Suppressor macrophage treated with lipopolysaccharide for 1 hour (primary cell): Measurements from ENCODE around the gene IFITM2.
"Not testable (repeated sequence)": the region's sequence is repeated elsewhere in the genome, so short reads cannot be mapped to it uniquely, and the experiment has no call there.

Experiments
- DNase-seq, 3 donors: peaks; one replicate each; pipeline ENCODE4 v3.0.0-alpha.2; 2020 to 2022

IFITM2 gene

DNA sequence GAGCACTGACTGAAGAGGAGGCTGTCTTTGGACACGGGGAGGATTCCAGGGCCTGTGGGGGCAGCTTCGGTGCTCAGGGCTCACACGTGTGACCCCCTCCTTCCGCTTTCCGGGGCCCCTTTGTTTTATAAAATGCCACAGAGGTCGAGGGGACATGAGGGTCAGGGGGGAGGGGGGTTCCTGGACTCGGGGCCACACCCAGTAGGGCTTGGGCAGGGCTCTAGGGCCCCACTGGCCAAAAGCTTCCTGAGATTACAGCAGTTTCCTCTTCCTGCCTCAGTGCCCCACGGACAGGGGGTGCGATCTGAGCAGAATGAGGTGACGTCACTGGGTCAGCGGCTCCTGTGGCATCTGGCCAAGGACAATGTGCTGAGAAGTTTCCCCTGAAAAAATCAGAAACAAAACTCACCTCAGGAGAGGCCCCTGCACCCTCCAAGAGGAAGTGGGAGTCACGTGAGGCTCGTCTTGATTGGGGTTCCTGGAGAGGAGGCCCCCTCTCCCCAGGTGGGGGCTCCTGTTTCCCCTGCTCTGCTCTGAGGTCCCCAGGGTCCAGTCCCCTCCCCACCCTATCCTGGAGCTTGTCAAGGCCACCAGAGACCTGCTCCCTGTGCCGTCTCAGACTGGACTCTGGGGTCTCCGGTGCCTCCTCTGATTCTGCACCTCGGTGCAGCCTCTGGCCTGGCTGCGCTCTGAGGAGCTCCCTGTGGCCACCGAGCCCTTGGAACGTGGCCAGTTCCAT lies 19.4 kb downstream of the IFITM2 start:
- DNase-seq = peak; percentile 65 to 84 (median 82)

DNA sequence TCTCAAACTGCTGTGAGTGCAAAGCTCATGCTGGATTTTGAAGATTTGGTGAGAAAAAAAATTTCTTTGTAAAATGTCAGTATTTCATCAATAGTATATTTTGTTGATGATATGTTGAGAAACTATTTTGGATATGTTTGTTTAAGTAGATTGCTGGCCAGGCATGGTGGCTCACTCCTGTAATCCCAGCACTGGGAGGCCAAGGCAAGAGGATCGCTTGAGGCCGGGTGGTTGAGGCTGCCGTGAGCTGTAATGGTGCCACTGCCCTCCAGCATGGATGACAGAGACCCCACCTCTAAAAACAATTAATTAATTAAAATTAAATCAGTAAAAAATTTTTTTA lies 19.9 kb downstream of the IFITM2 start:
- no peak for DNase-seq

DNA sequence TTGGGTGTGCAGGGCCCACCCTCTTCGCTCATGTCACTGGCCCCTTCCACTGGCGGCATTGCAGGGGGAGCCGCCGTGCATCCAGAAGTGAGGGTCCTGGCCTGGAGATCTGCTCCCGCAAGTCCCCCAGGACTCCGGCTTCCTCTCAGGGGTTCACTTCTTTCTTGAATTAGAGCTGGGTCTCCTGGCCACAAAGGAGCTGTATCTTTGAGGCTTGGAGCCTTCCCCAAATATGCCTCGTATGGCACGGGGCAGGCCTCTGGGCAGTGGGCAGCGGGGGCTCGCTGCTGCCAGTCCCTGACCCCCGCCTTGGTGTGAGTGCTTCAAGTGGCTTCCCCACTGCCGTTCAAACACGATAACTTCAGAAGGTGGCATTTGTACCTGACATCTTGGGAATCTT lies 20.4 kb downstream of the IFITM2 start:
- DNase-seq = no peak

DNA sequence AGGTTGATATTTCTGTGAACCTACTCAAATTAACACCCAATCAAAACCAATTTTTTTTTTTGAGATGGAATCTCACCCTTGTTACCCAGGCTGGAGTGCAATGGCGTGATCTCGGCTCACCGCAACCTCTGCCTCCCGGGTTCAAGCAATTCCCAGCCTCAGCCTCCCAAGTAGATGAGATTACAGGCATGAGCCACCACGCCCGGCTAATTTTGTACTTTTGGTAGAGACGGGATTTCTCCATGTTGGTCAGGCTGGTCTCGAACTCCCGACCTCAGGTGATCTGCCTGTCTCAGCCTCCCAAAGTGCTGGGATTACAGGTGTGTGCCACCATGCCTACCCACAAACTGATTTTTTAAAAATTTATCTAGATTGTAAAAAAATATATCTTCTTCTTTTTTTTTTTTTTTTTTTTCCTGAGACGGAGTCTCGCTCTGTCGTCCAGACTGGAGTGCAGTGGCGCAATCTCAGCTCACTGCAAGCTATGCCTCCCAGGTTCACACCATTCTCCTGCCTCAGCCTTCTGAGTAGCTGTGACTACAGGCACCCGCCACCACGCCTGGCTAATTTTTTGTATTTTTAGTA lies 21.0 kb downstream of the IFITM2 start:
- DNase-seq = not testable (repeated sequence)

DNA sequence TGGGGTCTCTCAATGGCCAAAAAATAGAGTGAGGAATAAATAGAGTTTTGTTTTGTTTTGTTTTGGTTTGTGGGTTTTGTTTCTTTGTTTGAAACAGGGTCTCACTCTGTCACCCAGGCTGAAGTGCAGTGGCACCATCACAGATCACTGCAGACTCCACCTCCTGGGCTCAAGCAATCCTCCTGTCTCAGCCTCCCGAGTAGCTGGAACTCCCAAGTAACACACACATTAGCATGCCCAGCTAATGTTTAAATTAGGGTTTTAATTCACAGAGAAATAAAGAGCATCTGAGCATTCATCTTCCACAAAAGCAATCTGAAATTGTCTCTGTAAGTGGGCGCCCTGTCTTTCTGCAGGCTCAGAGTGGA lies 22.3 kb downstream of the IFITM2 start:
- no peak for DNase-seq

DNA sequence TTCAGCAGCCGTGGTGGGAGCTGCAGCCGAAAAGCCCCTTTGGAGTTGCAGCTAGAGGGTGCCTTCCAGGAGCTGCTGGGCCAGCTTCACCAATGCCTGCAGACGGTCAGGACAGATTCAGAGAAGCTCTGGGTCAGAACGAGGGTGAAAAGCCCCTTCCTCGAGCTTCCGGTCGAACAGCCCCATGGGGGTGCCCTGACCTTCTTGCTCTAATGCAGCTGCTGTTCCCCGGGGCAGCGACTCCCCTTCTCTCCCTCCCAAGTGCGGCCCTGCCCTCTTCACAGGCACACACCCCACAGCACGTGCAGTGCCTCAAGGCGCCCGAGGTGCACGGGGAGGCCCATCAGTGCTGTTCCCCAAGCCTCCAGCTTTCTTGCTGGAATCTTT lies 22.7 kb downstream of the IFITM2 start:
- no peak for DNase-seq

DNA sequence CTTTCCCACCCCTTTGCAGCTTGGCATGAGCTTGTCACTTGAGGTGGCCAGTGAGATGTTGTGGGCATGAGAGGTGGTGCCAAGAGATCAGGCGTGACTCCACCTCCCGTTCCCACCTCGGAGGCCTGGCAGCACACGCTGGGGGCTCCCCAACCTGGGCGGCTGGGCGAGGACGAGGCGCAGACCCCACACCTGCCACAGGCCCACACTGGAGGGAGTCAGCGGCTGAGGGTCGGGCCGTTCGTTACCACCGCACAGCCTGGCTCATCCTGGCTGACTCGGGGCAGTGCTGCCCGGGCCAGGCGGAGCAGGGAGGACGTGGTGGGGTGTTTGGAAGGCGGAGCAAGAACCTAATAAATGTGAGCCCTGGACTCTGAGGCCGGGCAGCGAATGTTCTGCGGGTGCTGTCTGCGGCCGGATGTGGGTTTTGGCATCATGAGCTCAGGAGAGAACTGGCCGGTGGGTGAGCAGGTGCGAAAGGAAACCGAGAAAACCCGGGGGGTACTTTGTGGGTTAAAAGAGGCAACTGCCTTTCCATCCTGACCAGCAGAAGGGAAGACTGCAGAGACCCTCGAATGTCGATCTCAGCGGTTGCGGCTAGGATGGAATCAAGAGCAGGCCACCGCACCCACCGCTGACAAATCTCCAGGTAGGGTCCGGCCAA lies 23.2 kb downstream of the IFITM2 start:
- no peak for DNase-seq

DNA sequence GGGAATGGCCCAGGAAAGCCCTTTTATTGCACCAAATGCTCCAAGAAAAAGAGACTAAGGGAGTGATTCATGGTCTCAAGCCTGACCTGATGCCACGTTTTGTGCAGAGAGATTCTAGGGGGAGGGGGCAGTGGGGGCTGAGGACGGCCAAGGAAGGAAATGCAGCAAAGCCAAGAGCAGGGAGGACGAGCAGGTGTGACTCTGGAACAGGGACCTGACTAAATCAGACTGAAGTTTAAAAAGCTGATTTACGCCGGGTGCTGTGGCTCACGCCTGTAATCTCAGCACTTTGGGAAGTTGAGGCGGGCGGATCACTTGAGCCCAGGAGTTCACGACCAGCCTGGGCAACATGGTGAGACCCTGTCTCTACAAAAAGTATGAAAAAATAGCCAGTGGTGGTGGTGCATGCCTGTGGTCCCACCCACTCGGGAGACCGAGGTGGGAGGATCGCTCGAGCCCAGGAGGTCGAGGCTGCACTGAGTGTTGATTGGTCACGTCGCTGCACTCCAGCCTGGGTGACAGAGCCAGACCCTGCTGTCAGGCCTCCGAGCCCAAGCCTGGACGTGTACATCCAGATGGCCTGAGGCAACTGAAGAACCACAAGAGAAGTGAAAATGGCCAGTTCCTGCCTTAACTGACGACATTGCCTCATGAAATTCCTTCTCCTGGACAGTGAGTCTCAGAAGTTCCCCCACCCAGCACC lies 23.9 kb downstream of the IFITM2 start:
- DNase-seq = no peak

DNA sequence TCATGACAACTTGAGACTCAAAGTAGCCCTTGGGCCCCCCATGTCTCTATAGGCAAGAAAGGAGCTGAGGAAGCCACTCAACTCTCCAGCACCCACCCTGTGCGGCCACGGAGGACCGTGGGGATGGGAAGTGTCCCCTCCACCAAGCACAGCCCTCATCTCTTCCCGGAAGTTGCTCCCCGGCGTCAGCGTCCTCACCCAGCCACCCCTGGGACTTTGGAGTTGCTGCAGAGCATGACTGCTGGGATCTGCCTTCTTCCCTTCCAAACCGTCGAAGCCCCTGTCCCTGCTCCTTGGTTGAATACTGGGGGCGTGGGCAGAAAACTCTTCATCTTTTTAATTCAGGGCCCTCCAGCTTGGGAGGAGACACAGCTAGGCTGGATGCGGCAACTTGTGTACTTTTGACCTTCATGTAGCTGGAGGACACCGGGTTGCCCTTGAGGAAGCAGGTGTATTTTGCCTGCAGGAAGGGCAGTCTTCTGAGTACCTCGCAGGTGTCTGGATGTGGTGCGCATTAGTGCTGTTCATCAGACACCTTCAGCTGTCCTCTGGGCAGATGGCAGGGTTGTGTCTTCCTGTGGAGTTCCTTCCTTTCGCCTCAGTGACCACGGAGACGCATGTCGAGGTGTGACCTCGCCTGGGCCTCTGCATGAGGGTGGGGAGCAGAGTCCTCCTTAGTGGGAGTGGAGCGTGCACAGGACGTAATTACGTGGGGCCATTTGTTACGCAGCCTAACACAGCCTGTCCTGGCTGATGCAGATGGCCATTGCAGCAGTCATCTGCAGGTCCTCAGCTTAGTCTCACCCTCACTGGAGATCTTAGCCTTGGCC lies 25.2 kb downstream of the IFITM2 start:
- DNase-seq = no peak

DNA sequence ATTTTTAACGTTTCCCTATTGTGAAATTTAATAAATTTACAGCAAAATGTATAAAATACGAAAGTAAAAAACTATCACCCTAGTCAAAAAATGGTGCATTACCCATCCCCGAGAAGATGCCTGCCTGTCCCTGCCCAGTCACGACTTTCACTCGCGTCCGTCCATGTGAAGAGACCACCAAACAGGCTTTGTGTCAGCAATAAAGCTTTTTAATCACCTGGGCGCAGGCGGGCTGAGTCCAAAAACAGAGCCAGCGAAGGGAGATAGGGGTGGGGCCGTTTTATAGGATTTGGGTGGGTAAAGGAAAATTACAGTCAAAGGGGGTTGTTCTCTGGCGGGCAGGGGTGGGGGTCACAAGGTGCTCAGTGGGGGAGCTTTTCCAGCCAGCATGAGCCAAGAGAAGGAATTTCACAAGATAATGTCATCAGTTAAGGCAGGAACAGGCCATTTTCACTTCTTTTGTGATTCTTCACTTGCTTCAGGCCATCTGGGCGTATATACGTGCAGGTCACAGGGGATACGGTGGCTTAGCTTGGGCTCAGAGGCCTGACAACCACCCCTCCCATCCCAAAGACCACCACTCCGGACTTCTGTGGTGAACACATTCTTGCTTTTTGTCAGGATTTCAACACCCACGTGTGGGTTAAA lies 26.1 kb downstream of the IFITM2 start:
- not testable (repeated sequence) for DNase-seq

DNA sequence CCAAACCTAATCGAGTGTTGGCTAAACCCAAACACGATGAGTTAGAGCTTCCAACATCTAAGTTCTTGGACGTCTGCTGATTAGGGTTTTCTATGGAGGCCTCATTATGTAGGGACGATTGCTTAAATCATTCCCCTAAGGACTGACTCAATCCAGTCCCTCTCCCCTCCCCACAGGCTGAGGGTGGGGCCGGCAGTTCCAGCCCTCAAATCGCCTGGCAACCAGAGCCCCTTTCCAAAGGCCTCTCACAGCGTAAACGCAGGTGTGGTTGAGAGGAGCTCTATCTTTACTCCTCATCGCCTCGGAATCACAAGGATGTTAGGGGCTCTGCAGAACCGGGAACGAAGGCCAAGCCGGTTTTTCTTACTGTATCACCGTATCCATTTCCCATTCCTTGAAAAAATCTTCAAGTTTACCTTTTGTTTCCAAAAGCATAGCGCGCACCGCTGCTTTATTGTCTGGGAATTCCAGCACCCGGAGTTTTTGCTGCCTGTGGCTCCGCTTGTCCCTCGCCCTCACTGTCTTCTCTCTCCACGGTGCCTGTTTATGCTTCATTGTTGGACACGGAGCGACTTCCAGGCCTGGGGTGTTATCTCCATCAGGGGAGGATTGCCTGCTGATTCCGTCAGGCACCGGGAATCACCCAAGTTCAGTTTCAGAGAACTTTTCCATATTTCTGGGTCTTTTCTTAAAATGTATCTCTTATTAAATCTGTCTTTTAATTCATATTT lies 26.8 kb downstream of the IFITM2 start:
- no peak for DNase-seq

DNA sequence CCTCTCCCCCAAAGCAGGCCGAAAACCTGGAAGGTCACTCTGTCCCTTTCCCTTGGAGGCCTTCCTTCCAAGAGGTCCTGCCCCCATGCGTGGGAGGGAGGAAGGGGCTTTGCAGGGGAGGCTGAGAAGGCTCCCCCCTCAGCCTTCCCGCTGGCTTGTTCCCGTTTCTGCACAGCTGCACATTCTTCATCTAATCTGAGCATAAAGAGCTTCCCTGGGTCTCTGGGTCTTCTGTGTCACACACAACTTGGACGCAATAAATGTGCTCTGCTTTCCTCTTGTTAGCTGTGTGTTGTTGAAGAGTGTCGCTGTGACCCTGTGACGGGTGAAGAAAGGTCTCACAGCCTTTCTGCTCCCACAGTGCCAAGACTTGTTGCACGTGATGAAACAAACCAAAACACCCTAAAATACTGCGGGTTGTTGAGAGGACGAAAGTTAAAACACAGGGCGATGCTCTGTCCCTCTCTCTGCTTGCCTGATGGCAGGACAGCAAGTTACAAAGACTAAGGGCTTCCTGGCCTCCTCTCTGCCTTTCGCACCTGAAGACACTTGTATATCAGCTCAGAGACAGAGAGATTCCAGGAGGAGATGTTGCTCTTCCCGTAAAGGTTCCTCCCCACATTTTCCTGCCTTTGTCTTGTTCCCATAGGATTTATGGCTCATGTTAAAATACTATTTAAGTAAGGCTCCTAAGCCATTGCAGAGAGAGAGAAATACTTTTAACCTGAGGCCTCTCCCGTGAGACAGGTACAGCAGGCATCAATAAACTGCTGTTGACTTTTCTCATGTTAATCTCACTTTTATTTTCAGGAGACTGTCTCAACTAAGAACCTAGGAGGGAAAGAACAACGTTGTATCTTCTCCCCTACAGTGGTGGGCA lies 28.4 kb downstream of the IFITM2 start:
- DNase-seq = peak; percentile 51 to 70 (median 54)

DNA sequence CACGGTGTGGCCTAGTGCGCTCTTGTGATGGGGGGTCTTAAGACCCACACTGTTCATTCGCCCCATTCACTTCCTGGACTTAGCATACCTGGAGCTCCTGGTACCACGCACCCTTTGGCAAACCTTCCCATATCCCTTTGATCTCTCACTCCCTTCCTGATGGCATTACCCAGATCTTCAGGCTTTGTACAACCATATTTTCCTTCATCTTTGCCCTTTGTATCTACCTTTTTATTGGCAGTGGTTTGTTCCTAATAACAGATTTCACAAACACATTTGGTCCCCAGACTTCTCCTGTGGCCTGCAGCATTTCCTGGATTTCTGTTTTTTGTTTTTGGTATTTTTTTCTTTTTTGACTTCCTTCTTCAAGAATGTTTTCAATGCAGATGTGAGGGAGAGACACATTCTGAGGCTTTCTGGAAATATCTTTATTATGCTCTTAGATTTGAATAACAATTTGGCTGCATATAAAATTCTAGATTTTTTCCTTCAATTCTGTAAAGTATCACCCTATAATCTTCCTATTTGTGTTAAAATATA lies 29.1 kb downstream of the IFITM2 start:
- DNase-seq = no peak

DNA sequence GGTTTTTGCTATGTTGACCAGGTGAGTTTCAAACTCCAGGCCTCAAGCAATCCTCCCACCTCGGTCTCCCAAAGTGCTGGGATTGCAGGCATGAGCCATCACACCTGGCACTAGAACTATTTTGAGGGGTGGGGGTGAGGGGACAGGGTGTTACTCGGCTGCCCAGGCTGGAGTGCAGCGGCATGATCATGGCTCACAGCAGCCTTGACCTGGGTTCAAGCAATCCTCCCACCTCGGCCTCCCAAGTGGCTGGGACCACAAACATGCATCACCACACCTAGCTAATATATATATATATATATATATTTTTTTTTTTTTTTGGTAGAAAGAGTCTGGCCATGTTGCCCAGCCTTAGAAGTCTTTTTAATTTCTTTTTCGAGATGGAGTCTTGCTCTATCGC lies 30.1 kb downstream of the IFITM2 start:
- DNase-seq = no peak

DNA sequence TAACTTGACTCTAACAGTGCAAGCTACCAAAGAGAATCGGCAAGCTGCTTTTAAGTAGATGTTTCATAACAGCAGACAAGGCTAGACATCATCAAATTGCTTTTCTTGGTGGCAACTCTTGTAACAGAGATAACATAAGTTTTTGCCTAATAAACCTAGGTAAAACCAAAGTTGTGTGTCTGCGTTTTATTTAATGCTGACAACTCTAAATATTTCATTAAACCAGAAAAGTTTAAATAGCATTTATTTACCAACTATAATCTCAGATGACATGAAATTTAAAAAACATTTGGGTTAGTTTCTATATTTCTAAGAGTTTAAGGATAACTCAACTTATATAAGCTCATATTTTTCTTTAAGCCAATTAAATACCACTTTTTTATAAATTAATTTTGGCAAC lies 32.3 kb downstream of the IFITM2 start:
- DNase-seq = no peak

DNA sequence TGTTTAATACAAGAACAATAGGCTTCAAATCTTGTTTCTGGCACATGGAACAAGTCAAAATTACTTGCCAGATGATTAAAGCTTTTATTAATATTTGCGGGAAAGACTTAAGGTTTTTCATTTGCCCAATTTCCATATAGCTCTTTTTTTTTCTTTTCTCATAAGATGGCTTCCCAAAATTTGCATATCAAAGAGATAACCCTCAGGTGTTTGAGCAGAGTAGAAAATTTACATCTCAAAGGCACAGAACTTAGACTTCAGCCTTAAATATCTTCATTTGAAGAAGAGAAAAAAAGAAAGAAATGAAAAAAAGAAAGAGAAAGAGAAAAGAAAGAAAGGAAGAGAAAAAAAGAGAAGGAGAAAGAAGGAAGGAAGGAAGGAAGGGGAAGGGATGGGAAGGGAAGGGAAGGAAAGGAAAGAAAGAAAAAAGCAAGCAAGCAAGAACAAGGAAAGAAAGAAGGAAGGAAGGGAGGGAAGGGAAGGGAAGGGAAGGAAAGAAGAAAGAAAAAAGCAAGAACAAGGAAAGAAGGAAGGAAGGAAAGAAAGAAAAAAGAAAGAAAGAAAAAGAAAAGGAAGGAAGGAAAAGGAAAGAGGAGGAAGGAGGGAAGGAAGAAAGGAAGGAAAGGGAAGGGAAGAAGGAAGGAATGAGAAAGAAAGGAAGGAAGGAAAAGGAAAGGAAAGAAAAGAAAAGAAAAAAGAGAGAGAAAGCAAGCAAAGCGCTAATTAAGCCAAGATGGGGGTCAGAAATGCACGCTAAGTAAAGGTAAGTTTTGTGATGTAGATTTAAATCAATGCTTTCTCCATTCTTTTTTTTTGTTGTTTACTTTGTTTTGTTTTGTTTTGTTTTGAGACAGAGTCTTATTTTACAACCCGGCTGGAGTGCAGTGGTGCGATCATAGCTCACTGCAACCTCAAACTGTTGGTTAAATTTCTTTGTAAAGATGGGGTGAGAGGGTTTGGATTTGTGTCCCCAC lies 33.2 kb downstream of the IFITM2 start:
- no peak for DNase-seq

DNA sequence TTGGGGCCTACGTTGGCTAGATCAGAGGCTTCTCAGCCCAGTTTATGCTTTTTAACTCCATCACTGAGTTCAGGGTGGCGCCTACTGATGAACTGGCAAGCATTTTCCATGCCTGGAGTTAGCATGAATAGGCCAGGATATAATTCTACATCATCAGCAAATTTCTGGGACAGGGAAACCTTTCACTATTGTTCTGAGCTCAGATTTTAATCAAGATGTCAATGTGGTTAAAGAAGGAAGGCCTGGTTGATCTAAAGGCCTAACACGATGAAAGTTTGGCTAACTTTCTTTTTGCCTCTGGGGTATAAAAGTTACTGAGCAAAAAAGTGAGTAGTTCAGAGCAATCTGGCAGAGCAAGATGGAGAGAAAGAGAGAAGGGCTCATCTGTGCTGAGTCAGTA lies 34.7 kb downstream of the IFITM2 start:
- DNase-seq = no peak

DNA sequence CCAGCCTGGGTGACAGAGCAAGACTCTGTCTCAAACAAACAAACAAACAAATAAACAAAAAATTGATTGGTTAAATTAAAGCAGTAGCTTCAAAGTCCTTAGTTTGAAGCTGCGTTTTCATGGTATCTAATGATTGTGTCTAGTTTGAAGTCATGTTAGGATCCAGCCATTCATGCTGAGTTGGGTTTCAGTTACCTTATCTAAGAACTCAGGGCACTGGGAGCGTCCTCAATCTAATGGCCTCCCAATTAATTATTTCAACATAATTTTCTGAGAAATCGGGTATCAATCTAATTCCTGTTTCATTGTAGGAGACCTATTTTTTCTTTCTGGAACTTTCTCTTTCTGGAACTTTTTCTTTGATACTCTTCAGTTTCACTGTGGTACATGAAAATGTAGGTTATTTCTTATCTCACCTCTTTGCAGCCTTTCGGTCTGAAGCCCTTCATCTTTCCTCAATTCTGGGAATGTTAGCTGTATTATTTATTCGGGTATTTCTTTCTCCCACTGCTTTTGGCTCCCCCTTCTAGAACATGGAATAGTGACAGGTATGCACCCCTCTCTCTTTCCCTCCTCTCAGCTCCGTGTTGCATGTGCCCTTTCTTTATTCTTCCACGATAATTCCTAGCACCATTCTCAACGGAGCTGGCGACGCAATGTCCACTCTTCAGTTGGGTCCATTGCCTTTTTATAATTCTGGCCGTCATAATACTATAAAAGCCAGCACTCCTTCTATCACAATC lies 37.4 kb downstream of the IFITM2 start:
- DNase-seq = no peak
